Neural progenitor cell (in vitro differentiated cells): Measurements from ENCODE around the gene HOXA11. TPM values are rescaled to one million over a fixed set of nuclear protein-coding genes. Genes with fewer than 3 reads are reported as not detected.
A peak's percentile ranks its signal among the peaks of the same experiment; 100 is the strongest.

Source experiments
- DNase-seq: peaks from one replicate; pipeline ENCODE4 v3.0.0-alpha.2; 2016; ENCODE audit warnings: low spot score
- H2AFZ ChIP-seq: fragments of 200-600 bp; sonication (generic); replicated peaks from 2 replicates; pipeline ENCODE4 v1.6.1; 2016; ENCODE audit warnings: antibody characterized with exemption
- H3F3A ChIP-seq: fragments of 200-600 bp; sonication (generic); 2 replicates; pipeline ENCODE4 v1.6.1; 2016; ENCODE audit warnings: antibody characterized with exemption, low read depth
- H3K27ac ChIP-seq: fragments of 200-600 bp; sonication (generic); 2 replicates; pipeline ENCODE4 v1.5.1; 2016; ENCODE audit warnings: mild to moderate bottlenecking
- H3K27me3 ChIP-seq: fragments of 200-600 bp; sonication (generic); 2 replicates; pipeline ENCODE4 v1.6.1; 2016; ENCODE audit warnings: mild to moderate bottlenecking, moderate library complexity
- H3K36me3 ChIP-seq: fragments of 200-600 bp; sonication (generic); 2 replicates; pipeline ENCODE4 v1.5.1; 2016
- H3K4me1 ChIP-seq: fragments of 200-600 bp; sonication (generic); 2 replicates; pipeline ENCODE4 v1.6.1; 2016; ENCODE audit warnings: mixed run types
- H3K4me2 ChIP-seq: fragments of 200-600 bp; sonication (generic); 2 replicates; pipeline ENCODE4 v1.6.1; 2016
- H3K4me3 ChIP-seq: fragments of 200-600 bp; sonication (generic); 2 replicates; pipeline ENCODE4 v1.5.1; 2016
- H3K79me2 ChIP-seq: fragments of 200-600 bp; sonication (generic); 2 replicates; pipeline ENCODE4 v1.6.1; 2016; ENCODE audit warnings: low read depth
- H3K9ac ChIP-seq: fragments of 200-600 bp; sonication (generic); 2 replicates; pipeline ENCODE4 v1.6.1; 2016
- H3K9me3 ChIP-seq: fragments of 200-600 bp; sonication (generic); 2 replicates; pipeline ENCODE4 v1.5.1; 2016; ENCODE audit warnings: low read depth
- H4K20me1 ChIP-seq: fragments of 200-600 bp; sonication (generic); 2 replicates; pipeline ENCODE4 v1.6.1; 2016; ENCODE audit warnings: low read depth
- H3K27ac Mint-ChIP-seq: 3 replicates; pipeline ENCODE4 v1.8.0; 2021; ENCODE audit warnings: mixed read lengths
- H3K27me3 Mint-ChIP-seq: 2 replicates; pipeline ENCODE4 v1.8.0; 2022; ENCODE audit warnings: low read depth, mild to moderate bottlenecking, inconsistent platforms, moderate library complexity, mixed read lengths; ENCODE audit not compliant: insufficient read depth
- H3K36me3 Mint-ChIP-seq: 3 replicates; pipeline ENCODE4 v1.8.0; 2021; ENCODE audit warnings: mixed read lengths
- H3K4me1 Mint-ChIP-seq: 3 replicates; pipeline ENCODE4 v1.8.0; 2021; ENCODE audit warnings: mixed read lengths
- H3K4me3 Mint-ChIP-seq: 3 replicates; pipeline ENCODE4 v1.8.0; 2021; ENCODE audit warnings: mild to moderate bottlenecking, moderate library complexity, mixed read lengths
- H3K9me3 Mint-ChIP-seq: 3 replicates; pipeline ENCODE4 v1.8.0; 2020; ENCODE audit warnings: mixed read lengths
- EZH2 ChIP-seq: fragments of 200-600 bp; sonication (generic); IDR thresholded peaks from 2 replicates; pipeline ENCODE4 v1.6.1; 2017; ENCODE audit warnings: antibody characterized with exemption, mild to moderate bottlenecking, moderate library complexity
- EZH2phosphoT487 ChIP-seq: fragments of 200-600 bp; sonication (generic); IDR thresholded peaks from 2 replicates; pipeline ENCODE4 v1.6.1; 2017; ENCODE audit warnings: antibody characterized with exemption
- total RNA-seq: library from RNA; depleted of rRNA; stranded (reverse); fragments of >200 nt; gene quantifications from 2 replicates; pipeline ENCODE4 v1.2.3, GENCODE V29; 2015; ENCODE audit warnings: low replicate concordance
- TF ChIP-seq, protein P1 (sequence below): fragments of 200-600 bp; sonication (generic); IDR thresholded peaks from 2 replicates; pipeline ENCODE4 v1.5.1; 2017; ENCODE audit warnings: antibody characterized with exemption, mild to moderate bottlenecking

Gene HOXA11
- total RNA-seq, 1 donor from 2014 or later = not detected

- Histone ChIP-seq H3K9ac (no peak overlapping the region), H3K4me1 (no peaks in the 10 kb centered on the region), H3K9me3 (no peaks in the 10 kb centered on the region), H3F3A (peaks cover 9% of the 10 kb centered on the region), H3K4me2 (no peak overlapping the region), H2AFZ (no peak overlapping the region), H3K27ac (no peak overlapping the region), H4K20me1 (peaks cover 88% of the 10 kb centered on the region), H3K27me3 (peaks cover 100% of the 10 kb centered on the region), H3K4me3 (no peak overlapping the region), H3K36me3 (no peaks in the 10 kb centered on the region), H3K79me2 (no peaks in the 10 kb centered on the region)
- Mint-ChIP-seq H3K4me1 (no peaks in the 10 kb centered on the region), H3K36me3 (no peaks in the 10 kb centered on the region), H3K27me3 (peaks cover 92% of the 10 kb centered on the region), H3K9me3 (peaks cover 14% of the 10 kb centered on the region), H3K4me3 (no peak overlapping the region), H3K27ac (no peak overlapping the region)
- no peak for DNase-seq
- TF ChIP-seq, protein P1, sequence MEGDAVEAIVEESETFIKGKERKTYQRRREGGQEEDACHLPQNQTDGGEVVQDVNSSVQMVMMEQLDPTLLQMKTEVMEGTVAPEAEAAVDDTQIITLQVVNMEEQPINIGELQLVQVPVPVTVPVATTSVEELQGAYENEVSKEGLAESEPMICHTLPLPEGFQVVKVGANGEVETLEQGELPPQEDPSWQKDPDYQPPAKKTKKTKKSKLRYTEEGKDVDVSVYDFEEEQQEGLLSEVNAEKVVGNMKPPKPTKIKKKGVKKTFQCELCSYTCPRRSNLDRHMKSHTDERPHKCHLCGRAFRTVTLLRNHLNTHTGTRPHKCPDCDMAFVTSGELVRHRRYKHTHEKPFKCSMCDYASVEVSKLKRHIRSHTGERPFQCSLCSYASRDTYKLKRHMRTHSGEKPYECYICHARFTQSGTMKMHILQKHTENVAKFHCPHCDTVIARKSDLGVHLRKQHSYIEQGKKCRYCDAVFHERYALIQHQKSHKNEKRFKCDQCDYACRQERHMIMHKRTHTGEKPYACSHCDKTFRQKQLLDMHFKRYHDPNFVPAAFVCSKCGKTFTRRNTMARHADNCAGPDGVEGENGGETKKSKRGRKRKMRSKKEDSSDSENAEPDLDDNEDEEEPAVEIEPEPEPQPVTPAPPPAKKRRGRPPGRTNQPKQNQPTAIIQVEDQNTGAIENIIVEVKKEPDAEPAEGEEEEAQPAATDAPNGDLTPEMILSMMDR = no peak
- peak; percentile 79 for TF ChIP-seq EZH2
- TF ChIP-seq EZH2phosphoT487 = no peak
Observed at GRCh38 chr7:27194002-27194352, 8.9 kb upstream of the HOXA11 start.

DNA sequence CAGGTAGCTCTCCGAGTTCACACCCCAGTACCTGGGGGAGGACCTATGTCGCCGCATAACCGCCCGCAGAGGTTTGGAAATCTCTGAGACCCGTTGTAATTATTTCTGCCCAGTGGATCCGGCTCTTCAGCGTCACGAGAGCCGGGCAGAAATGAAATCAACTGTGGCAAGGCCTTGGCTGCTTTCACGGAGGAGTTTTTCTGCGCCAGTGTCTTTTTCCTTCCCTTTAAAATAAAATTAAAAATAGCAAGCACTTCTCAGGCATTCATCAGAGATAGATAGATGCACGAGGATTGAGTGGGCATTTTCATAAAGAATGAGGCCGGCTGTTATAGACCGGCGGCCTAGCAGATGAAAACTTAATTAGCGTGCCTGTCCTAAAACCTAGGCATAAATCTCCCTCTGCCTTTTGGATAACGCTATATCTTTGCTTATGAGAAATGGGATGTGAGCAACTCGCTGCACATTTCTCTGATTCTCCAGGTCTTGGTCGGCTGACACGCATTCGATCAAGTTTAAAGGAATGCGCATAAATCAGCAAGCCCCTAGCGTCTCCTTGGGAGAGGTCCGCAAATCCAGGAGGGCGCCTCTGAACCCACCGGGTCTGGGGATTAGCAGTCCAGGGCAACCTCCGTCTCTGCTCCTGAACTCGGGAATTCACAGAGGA, 8.4 kb upstream of the HOXA11 start:
- H3K27ac Mint-ChIP-seq = no peak overlapping the region
- H3K4me1 ChIP-seq = no peaks in the 10 kb centered on the region
- peaks cover 2% of the 10 kb centered on the region for H3K4me1 Mint-ChIP-seq
- no peak overlapping the region for H3K4me2 ChIP-seq
- DNase-seq = peak; percentile 52
- H3K4me3 ChIP-seq = no peak overlapping the region
- no peak overlapping the region for H2AFZ ChIP-seq
- H3K9ac ChIP-seq = no peak overlapping the region
- H3K27ac ChIP-seq = no peak overlapping the region
- H3K4me3 Mint-ChIP-seq = peak overlapping the region; percentile 19
- H3K9me3 Mint-ChIP-seq = peaks cover 14% of the 10 kb centered on the region
- H3K36me3 ChIP-seq = no peaks in the 10 kb centered on the region
- no peaks in the 10 kb centered on the region for H3K36me3 Mint-ChIP-seq
- peaks cover 92% of the 10 kb centered on the region for H3K27me3 Mint-ChIP-seq
- H3F3A ChIP-seq = peaks cover 9% of the 10 kb centered on the region
- H3K27me3 ChIP-seq = peaks cover 100% of the 10 kb centered on the region
- peaks cover 88% of the 10 kb centered on the region for H4K20me1 ChIP-seq
- H3K9me3 ChIP-seq = no peaks in the 10 kb centered on the region
- TF ChIP-seq, protein P1 = no peak
- TF ChIP-seq EZH2phosphoT487 = peak; percentile 97
- peak; percentile 98 for TF ChIP-seq EZH2
- H3K79me2 ChIP-seq = no peaks in the 10 kb centered on the region

DNA sequence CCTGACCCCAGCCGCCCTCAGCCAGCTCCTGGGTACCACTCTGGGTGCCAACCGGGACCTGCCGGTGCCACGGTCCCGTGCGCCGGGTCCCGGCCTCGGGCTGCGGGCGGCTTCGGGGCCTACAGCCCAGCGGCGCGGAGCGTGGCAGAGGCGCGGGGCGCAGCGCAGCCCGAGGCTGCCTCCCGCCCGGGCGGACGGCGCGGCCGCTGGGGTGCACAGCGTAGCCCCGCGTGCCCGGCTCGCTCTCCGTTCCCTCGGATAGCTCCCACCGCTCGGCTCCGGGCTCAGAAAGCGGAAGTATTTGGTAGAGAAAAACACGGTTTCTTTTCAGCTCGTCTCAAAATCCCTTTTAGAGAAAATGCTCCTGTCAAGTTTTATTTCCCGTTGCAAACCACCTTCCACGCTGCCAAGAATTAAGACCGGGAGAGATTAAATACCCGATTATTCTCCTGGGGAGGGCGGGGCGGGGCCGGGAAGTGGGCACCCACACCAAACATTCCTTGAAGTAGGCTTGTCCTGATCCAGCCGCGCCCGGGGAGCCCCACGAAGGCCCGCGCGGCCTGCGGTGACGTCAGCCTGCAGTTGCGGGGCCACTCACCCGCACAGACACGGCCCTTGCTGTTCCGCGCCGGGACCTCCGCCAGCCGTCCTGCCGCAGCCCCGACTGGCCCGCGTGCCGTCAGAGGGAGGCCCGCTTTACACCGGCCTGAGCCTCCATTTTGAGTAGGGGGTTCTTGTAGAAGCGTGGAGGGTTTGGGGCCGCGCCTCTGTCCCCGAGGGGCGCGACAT, 7.7 kb upstream of the HOXA11 start:
- Histone ChIP-seq H2AFZ (no peak overlapping the region), H3F3A (peaks cover 9% of the 10 kb centered on the region), H3K9me3 (no peaks in the 10 kb centered on the region), H3K36me3 (no peaks in the 10 kb centered on the region), H3K79me2 (no peaks in the 10 kb centered on the region), H3K4me1 (no peaks in the 10 kb centered on the region), H3K27ac (no peak overlapping the region), H4K20me1 (peaks cover 88% of the 10 kb centered on the region), H3K9ac (no peak overlapping the region), H3K27me3 (peaks cover 100% of the 10 kb centered on the region), H3K4me2 (peak overlapping the region; percentile 29), H3K4me3 (no peak overlapping the region)
- peak; percentile 53 for DNase-seq
- peaks cover 2% of the 10 kb centered on the region for H3K4me1 Mint-ChIP-seq
- TF ChIP-seq, protein P1 = no peak
- TF ChIP-seq EZH2phosphoT487 (no peak), EZH2 (peak; percentile 35)
- H3K4me3 Mint-ChIP-seq = no peak overlapping the region
- no peaks in the 10 kb centered on the region for H3K36me3 Mint-ChIP-seq
- peaks cover 91% of the 10 kb centered on the region for H3K27me3 Mint-ChIP-seq
- no peak overlapping the region for H3K27ac Mint-ChIP-seq
- H3K9me3 Mint-ChIP-seq = peaks cover 14% of the 10 kb centered on the region
